ENCODE measurements around the gene TMTC2.

Gene TMTC2

GRCh38 chr12:82807132-82807737 is 120.5 kb downstream of the TMTC2 start:
- Histone ChIP-seq H3K36me3 (replicated peaks) (no peaks in the 10 kb centered on the region), H3K4me3 (ENCODE audit: low read depth, low read length) (no peak overlapping the region), H3K27ac (no peak overlapping the region), H3K27me3 (replicated peaks) (no peaks in the 10 kb centered on the region)
- DNase-seq = no peak
- no peak for TF ChIP-seq CTCF (IDR thresholded peaks at IDR 0.05; ENCODE audit: low read depth, low read length, missing control alignments)
- in situ Hi-C loops (cut with HindIII; ENCODE audit: low pct_ligation_motif_present, low sequenced_read_pairs) = no loop called here

GRCh38 chr12:82810568-82810967 is 123.9 kb downstream of the TMTC2 start:
- Histone ChIP-seq H3K4me3 (ENCODE audit: low read depth, low read length) (no peak overlapping the region), H3K36me3 (replicated peaks) (no peaks in the 10 kb centered on the region), H3K27ac (no peak overlapping the region), H3K27me3 (replicated peaks) (no peaks in the 10 kb centered on the region)
- no peak for DNase-seq
- no peak for TF ChIP-seq CTCF (IDR thresholded peaks at IDR 0.05; ENCODE audit: low read depth, low read length, missing control alignments)
- in situ Hi-C loops (cut with HindIII; ENCODE audit: low pct_ligation_motif_present, low sequenced_read_pairs) = no loop called here

GRCh38 chr12:82817368-82817767 is 130.7 kb downstream of the TMTC2 start:
- no peak overlapping the region for H3K27ac ChIP-seq
- no peaks in the 10 kb centered on the region for H3K27me3 ChIP-seq (replicated peaks)
- no peak for TF ChIP-seq CTCF (IDR thresholded peaks at IDR 0.05; ENCODE audit: low read depth, low read length, missing control alignments)
- no peak overlapping the region for H3K4me3 ChIP-seq (ENCODE audit: low read depth, low read length)
- H3K36me3 ChIP-seq (replicated peaks) = no peaks in the 10 kb centered on the region
- no peak for DNase-seq
- in situ Hi-C loops (cut with HindIII; ENCODE audit: low pct_ligation_motif_present, low sequenced_read_pairs) = no loop called here

GRCh38 chr12:82818271-82819035 is 131.7 kb downstream of the TMTC2 start:
- no peaks in the 10 kb centered on the region for H3K27me3 ChIP-seq (replicated peaks)
- no peak overlapping the region for H3K4me3 ChIP-seq (ENCODE audit: low read depth, low read length)
- no peaks in the 10 kb centered on the region for H3K36me3 ChIP-seq (replicated peaks)
- no peak for DNase-seq
- in situ Hi-C loops (cut with HindIII; ENCODE audit: low pct_ligation_motif_present, low sequenced_read_pairs) = no loop called here
- no peak for TF ChIP-seq CTCF (IDR thresholded peaks at IDR 0.05; ENCODE audit: low read depth, low read length, missing control alignments)
- H3K27ac ChIP-seq = no peak overlapping the region

- no peak for DNase-seq
- Histone ChIP-seq H3K36me3 (replicated peaks) (no peaks in the 10 kb centered on the region), H3K27ac (no peak overlapping the region), H3K4me3 (ENCODE audit: low read depth, low read length) (no peak overlapping the region), H3K27me3 (replicated peaks) (no peaks in the 10 kb centered on the region)
- no peak for TF ChIP-seq CTCF (IDR thresholded peaks at IDR 0.05; ENCODE audit: low read depth, low read length, missing control alignments)
- in situ Hi-C loops (cut with HindIII; ENCODE audit: low pct_ligation_motif_present, low sequenced_read_pairs) = no loop called here
Measured at GRCh38 chr12:82826505-82826904, 139.8 kb downstream of the TMTC2 start.
